HG02798 (cell line): ENCODE measurements around the gene PLXDC1.

Experiments
- ATAC-seq: cut with Tn5 transposase; IDR thresholded peaks from one replicate; pipeline ENCODE4 v1.9.1; 2021; ENCODE audit warnings: mild to moderate bottlenecking; ENCODE audit not compliant: unreplicated experiment, poor library complexity

Gene PLXDC1

DNA sequence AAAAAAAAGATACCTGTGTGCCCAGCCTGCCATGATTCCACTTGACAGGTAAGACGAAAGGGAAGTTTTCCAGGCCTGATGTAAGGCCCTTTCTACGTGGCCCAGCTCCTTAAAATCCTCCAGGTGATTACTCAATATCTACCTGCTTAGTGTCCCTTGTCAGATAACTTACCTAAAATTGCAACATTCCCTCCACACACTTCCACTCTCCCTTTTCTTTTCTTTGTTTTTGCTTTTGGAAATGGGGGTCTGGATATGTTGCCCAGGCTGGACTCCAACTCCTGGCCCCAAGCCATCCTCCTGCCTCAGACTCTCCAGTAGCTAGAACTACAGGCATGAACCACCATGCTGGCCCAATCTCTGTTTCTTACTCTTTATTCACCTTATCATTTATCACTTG, 7.2 kb upstream of the PLXDC1 start:
- ATAC-seq = no peak

DNA sequence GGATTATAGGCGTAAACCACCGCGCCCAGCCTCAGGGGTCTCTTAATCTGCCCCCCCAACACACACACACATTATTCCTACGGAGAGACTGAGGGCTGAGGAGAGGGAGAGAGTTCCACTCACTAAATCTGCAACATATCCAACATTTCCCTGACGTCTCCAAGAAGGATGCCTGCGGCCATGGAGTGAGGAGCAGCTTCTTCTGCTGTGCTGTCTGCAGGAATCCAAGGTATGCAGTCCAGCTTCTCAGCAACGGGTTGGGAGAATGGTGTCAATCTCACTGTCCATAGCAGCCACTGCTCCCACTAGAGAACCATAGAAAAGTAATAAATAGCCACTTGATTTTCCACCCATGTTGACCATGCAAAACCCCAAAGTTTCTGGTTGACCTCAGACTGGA, 5.1 kb upstream of the PLXDC1 start:
- no peak for ATAC-seq

DNA sequence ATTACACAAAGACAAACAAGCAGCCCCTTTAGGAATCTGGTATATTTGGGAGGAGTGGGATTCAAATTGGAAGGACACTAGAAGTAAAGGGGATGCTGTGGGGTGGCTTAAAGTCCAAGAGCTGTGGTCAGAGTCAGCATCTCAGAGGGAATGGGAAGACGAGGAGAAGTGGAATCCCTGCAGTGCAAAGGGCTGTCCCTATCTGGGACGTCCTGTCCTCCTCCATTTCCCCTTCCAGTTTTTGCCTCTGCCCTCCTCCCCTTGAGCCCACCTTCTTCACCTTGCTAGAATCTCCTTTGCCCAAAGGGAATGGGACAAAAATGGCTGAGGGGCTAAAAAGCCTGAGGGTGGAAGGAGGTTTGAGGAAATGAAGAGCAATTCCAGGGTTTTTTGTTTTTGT, 4.2 kb upstream of the PLXDC1 start:
- ATAC-seq = no peak

DNA sequence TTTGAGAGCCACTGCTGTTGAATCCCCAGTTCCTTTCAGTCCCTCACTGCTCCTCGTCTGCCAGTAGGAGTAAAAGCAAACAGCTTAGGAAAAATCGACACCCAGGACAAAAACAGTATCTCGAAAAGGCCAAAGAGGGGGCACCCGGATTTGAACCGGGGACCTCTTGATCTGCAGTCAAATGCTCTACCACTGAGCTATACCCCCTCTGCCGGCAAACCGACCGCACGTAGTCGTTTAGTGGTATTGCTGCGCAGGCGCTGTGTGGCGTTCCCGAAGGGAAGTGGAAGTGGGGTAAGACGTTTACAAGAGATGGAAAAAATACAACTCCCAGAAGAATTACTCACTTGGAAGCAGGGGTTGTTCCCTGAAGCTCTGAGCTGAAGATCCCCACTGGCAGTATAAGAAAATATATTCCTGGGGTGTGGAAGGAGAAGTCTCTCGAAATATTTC, 2.2 kb upstream of the PLXDC1 start:
- ATAC-seq = peak; percentile 61

DNA sequence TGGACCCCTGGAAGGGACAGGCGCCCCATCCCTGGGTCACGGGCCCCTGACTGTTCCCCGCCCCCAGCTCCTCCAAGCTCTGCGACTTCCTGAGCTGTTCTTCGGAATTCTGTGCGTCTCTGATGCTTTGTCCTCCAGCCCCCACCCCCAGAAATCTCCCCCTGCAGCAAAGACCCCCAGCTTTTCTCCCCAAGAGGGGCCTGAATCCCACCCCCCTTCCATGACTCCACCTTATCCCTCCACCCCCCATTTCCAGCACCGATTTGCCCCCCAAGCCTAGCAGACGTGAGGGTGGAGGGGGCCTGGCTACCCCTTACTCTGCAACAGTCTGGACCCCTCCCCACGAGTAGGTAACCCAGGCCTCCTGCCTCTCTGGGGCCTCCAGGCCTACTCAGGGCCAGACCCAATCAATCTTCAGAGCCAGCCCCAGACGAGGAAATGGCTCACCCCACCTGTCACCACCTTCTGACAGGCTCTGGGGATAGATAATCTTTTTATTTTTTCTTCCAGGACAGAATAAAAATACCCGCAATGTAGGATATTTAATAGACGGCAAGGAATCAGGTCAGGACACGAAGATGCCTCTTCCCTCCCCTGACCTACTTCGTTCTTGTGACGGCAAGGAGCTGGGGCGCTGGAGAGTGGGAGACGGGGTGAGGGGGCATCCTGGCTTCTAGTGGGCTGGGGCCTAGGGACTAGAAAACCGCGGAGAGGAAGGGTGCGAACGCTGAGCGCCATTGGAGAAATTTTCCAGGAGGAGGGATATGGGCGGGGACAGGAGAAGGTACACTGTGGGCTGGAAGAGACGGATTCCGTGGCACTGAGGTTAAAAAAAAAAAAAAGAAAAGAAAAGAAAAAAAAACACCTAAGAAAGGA, 744 bp upstream of the PLXDC1 start:
- no peak for ATAC-seq

DNA sequence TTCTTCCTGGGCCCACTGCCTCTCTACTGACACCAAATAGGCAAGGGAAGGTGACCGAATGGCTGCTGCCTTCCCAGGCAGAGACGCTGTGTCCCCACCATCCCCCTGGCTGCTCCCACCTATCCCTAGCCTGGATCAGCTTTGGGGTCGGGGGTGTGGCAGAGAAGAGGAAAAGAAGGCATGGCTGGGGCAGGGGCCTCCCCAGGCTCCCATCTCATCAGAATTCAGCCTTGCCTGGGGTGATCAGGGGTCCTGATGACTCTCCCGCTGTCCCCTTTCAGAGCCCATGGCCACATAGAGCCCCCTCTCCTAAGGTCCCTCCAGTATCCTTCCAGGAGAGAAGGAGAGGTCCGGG, 665 bp downstream of the PLXDC1 start:
- no peak for ATAC-seq

DNA sequence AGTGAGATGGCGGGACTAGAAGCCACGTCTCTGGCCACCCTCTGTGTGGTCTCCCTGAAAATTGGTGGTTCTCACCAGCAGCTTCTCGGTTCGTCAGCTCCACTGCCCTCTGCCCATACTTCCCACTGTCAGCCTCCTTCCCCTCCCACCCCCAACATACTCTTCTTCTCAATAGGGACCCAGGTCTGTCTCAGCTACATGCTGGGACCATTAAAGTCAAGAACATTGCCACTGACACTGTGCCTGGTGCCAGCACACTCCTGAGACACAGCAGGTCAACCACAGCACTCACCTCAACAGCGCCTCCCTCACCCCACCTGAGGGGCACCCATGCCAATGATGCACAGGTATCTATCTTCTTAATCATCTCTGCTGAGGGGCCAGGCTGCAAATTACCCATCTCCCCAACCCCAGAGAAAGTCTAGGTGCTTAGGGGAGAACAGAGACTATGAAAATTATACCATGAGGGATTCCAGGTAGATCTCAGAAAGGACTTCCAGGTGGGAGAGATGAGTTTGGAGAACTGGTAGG, 1.3 kb downstream of the PLXDC1 start:
- ATAC-seq = no peak

DNA sequence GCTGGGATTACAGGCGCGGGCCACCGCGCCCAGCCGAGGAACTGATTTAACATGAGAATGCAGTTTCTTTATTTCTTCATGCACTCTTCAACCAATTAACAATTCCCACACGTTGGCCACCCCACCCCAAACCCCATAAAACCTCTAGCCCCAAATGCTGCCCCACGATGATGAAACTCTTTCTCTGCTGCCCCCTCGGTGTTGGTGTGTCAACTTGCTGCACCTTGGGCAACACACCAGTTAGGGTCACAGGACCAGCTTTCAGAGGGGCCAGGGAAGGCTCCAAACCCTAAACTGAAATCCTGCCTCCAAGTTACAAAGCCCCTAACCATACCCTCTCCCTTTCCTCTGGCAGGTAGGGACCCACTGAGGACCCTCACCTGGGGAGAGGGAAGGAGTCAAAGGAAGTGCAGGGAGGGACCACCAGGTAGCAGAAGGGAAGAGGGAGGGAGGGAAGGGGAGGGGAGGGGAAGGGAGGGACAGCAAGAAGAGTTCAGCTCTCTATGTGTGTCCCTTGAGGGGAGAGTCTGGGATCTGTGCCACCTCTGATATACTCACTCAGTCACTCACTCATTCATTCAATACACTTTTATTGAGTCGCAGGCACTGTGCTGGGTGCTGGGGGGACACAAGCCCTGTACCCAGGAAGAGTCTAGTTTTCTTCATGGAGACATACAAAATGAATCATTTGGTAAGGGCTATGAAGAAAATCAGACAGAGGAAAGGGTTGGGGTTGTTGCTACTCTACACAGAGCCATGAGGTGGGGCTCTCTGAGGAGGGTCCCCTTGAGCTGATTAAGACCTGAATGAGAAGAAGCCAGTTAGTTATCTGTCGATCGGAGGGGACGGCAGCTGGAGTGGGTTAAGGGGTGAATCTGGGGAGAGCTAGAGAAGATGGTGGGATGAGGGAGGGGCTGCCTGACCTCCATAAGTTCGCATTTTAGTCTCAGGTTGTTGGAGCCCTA, 3.9 kb downstream of the PLXDC1 start:
- no peak for ATAC-seq

DNA sequence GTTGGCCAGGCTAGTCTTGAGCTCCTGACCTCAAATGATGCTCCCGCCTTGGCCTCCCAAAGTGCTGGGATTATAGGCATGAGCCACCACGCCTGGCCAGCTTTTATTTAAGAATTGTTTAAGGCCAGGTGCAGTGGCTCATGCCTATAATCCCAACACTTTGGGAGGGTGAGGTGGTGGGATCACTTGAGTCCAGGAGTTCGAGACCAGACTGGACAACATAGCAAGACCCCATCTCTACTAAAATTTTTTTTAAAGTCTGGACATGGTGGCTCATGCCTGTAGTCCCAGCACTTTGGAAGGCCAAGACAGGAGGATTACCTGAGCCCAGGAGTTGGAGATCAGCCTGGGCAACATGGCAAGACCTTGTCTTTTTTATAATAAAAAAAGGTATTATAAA, 5.2 kb downstream of the PLXDC1 start:
- ATAC-seq = no peak

DNA sequence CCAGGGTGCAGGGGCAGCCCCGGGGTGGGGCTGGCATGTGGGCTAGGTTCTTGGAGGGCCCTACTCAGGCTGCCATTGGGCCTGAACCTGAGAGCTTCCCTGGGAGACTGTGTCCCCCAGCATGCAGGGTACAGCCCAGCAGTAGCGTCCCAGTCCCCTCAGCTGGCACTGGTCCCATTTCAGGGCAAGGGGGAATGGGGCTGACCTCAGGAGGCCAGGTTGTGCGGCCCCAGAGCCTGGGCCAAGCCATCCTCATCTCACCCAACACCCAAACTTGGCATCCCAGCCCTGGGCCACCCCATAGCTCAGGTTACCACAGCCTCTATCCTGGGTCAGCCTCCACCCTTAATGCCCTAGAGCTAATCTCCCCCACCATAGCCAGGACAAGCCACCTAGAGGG, 6.3 kb downstream of the PLXDC1 start:
- ATAC-seq = no peak

DNA sequence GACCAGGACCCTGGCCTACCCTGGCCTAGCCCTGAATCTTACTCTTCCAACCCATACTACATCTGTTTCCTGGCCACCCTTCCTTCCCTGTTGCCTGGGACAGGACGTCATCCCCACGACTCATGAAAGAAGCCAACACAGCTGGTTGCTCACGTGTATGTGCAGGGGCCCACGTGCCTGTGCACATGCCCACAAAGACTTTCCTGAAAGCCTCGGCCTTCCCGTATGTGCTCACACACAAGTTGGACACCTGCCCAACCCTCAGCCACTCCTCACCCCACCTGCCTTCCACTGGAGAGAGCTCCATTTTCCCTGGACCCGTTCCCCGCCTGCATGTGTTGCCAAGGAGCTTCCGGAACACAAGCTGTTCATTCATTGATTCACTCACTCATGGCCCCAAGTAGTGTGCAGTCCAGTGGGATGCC, 7.0 kb downstream of the PLXDC1 start:
- no peak for ATAC-seq

DNA sequence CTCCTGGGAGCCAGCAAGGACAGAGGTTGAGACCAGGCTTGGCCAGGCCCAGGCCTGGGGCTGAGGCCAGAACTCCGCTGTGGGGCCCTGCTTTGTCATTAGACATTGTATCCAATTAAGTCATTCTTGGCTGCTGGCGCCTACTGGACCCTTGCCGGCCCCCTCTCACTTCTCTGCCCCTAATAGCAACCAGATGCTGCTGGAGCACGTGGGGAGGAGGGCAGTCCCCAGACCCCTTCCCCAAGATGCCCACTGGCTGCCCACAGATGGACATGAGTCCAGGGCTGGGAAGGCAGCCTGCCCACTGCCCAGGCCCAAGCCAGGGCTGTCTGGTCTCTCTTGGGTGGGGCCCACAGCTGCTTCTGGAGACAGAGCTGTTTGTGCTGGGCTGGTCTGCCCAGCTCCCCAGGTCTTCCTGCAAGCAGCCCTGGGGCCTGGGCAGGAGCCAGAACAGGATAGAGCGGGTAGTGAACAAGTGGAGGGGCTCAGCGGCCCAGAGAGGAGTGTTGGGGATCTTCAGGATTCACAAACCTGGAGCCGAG, 7.8 kb downstream of the PLXDC1 start:
- ATAC-seq = no peak

DNA sequence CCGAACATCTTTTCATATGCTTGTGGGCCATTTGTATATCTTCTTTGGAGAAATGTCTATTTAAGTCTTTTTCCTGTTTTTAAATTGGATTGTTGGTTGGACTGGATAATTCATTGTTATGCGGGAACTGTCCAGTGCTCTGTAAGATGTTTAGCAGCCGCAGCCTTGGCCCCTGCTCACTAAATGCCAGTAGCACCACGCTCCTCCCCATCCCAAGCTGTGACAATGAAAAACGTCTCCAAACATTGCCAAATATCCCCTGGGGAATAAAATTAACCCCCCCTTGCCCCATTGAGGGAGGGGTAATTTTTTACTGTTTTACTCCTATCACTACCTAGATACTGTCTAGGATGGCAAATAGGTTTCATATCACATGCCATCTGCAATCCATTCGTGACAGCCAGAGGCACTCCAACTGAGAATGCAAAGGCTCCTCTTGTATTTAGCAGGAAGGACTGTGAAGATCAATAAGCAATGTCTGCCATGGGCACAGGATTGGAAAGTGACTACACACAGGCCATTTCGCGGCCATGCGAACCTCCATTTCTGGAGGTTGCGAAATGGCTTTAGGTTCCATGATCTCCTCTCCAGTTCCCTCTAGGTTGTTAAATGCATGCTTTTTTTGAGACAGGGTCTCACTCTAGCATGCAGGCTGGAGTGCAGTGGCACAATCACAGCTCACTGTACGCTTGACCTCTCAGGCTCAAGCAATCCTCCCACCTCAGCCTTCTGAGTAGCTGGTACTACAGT, 9.3 kb downstream of the PLXDC1 start:
- ATAC-seq = no peak

DNA sequence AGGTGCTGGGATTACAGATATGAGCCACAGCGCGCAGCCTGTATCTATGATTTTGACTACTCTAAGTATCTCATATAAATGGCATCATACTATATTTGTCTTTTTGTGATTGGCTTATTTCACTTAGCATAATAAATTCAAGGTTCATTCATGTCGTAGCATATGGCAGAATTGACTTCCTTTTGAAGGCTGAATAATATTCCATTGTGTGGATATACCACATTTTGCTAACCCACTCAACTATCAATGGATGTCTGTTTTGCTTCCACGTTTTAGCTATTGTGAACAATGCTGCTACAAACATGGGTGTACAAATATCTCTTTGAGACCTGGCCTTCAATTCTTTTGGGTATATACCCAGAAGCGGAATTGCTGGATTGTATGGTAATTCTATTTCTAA, 10.1 kb downstream of the PLXDC1 start:
- no peak for ATAC-seq

DNA sequence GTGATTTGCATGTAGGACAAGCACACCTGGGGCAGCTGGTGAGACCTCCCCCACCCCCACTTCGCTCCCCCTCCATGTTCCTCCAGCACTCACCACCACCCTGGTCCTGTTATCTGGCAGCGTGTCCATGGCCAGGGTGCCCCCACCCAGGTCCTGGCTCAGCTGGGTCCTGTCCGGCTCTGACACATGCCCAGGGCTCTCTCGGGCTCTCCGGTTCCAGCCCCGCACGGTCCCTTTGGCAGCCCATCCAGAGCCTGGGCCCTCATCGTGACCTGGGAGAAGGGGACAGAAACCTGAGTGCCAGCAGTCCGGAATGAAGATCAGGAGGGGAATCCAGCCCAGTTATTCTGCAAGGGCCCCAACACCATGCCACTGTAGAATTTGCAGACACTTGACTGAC, 11.9 kb downstream of the PLXDC1 start:
- ATAC-seq = no peak

DNA sequence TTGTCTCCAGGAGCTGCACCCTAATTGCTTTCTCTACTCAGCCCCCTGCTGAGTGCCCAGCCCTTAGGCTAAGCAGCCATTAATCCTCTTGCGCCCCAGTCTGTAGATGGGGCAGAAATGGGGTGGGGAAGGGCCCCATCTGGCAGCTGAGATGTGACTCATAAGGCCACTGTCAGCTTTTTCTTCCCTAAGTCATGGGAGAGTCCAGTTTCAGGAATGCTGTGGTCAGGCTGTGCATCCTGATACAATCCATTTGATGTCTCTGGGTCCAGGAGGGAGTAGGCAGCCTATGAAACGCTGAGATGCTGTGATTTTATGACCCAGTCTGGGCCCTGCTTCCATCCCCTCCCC, 12.3 kb downstream of the PLXDC1 start:
- ATAC-seq = no peak

DNA sequence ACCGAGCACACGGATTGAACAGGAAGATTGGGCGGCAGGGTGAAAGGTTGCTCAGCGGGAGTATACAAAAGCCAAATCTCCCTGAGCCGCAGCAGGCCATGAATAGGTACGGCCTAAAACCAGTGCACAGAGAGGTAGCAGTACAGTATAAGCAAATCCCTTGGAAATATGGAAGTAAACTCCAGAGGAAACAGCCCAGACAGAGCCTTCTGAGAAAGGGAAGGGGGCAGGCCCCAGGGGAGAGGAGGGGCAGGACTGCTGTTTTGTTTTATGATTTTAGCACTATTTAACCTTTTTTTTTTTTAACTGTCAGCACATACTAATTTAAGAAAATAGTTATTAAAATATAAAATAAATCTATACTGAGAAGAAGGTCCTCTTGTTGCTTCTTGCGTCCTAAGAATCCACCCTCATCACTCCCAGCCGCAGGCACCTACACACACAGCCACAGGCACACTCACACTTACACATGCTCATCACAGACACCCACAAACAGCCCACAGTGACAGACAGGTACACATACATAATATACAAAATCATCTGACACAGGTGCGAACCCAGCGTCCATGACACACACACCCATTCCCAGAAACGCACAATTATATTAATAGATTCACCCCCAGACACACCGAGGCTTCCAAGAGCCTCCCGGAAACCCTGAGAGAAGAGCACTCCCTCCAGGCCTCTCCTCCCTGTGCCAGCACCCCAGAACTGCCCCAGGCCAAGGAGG, 12.8 kb downstream of the PLXDC1 start:
- ATAC-seq = no peak

DNA sequence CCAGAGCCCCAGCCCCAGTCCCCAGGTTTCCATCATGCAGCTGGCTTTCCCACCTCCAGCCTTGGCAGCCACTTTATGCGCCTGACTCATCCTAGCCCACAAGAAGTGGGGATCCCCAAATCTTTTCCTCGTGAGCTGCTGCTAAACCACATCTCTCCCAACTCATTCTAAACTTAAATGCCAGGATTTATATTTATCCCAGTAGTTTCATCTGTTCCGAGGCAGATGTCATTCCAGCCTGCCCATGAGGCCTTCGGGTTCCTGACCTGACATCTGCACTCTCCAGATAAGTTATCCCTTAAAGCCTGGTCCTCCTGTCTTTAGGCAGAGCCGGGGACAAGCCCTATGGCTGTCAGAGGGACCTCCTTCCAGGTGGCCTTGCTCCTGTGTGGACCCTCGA, 16.6 kb downstream of the PLXDC1 start:
- ATAC-seq = no peak

DNA sequence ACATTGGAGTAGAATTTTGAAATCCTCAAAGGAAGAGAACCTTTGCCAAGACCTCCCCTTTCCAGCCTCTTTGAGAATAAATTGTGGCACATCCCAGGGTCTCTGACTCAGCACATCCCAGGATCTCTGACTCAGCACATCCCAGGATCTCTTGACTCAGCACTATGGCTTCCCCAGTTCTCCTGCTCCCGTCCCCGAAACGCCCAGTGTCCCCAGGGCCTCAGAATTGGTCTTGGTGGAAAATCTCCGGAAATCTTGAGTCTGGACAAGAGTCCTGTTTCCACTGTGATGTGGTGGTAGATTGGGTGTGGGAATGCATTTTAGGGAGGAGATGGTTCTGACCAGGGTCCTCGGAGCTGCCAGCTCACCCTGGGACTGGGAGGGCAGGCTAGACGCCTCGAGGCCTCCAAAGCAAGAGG, 19.2 kb downstream of the PLXDC1 start:
- ATAC-seq = no peak

DNA sequence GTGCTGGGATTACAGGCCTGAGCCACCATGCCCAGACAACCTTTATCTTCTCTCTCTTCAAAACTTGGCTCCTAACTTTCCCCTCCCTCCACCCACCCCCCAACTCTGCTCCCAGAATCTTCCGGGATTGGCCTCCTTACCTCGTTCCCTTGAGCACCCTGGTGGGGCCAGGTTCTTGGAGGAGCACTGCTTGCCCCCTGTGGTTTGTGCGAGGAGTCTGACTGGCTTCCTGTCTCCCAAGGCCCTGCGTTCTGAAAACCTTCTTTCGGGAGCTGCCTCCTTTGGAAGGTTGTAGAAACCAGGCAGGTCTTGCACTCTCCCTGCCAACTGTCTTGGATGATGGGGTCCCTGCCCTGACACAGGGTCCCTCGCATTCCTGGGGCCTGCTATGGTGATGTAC, 19.8 kb downstream of the PLXDC1 start:
- no peak for ATAC-seq
